Heart right ventricle (tissue), 16 donors: ENCODE results near the gene DISP3. TPM values are rescaled to one million over a fixed set of nuclear protein-coding genes. Genes with fewer than 3 reads are reported as not detected.

Experiments
- ATAC-seq, 8 donors: fragments of 200-7000 bp; cut with Tn5 transposase; one replicate each; pipeline ENCODE4 v1.9.1; 2020; ENCODE audit warnings: mild to moderate bottlenecking in 8 of 8, moderate library complexity in 8 of 8, moderate number of reproducible peaks in 1 of 8
- DNase-seq, 2 donors: peaks; one replicate each; pipeline ENCODE4 v3.0.0-alpha.2; 2020
- H3K27ac ChIP-seq, 10 donors: fragments of 200-600 bp; sonication (generic) in 2 of 10; one replicate each; pipeline versions ENCODE4 v1.5.0 to v1.8.0; 2020 to 2022; ENCODE audit warnings: mild to moderate bottlenecking in 3 of 10
- H3K27me3 ChIP-seq, 7 donors: fragments of 200-600 bp; one replicate each; pipeline ENCODE4 v1.8.0; 2021 to 2022; ENCODE audit warnings: mild to moderate bottlenecking in 2 of 7
- H3K36me3 ChIP-seq, 9 donors: fragments of 200-600 bp; sonication (generic) in 1 of 9; one replicate each; pipeline versions ENCODE4 v1.5.0 to v1.8.0; 2020 to 2022; ENCODE audit warnings: mild to moderate bottlenecking in 2 of 9
- H3K4me1 ChIP-seq, 9 donors: fragments of 200-600 bp; sonication (generic) in 1 of 9; one replicate each; pipeline versions ENCODE4 v1.5.0 to v1.8.0; 2020 to 2022; ENCODE audit warnings: mild to moderate bottlenecking in 4 of 9
- H3K4me3 ChIP-seq, 10 donors: fragments of 200-600 bp; sonication (generic) in 2 of 10; one replicate each; pipeline versions ENCODE4 v1.5.0 to v1.8.0; 2020 to 2022; ENCODE audit warnings: mild to moderate bottlenecking in 7 of 10, moderate library complexity in 2 of 10
- H3K9me3 ChIP-seq, 11 donors: fragments of 200-600 bp in 10 of 11; sonication (generic) in 2 of 11; one replicate each; pipeline versions ENCODE4 v1.5.0 to v1.8.0; 2013 to 2022; ENCODE audit warnings: mild to moderate bottlenecking in 2 of 11, control low read depth in 1 of 11, moderate library complexity in 1 of 11
- WGBS, 2 donors: extraction: QIAGEN DNeasy Blood & Tissue Kit; methylation state at CpG; one replicate each; pipeline ENCODE4 v1.1.7; 2013; ENCODE audit warnings: inconsistent platforms in 1 of 2; 5-methylcytosine and 5-hydroxymethylcytosine counted together
- intact Hi-C, 10 donors: fragments of 100-400 bp; cut with DNase I; formaldehyde crosslinking; loops; one replicate each; pipeline versions ENCODE4 v1.11.1 to v1.14.2; 2022
- polyA plus RNA-seq, 2 donors: library from polyadenylated mRNA; stranded (reverse); fragments of 200-250 nt; gene quantifications; one replicate each; pipeline ENCODE4 v1.2.3, GENCODE V29; 2013
- total RNA-seq, 10 donors: library from RNA; stranded (reverse); fragmentation: NEBNext Ultra II Directional in 3 of 10; extraction: Animal tissue kit (Norgen Biotek cat#: 25700) in 3 of 10; gene quantifications; one replicate each; pipeline versions ENCODE4 v1.2.1 to v1.2.4, GENCODE V29; 2021 to 2023
- TF ChIP-seq, protein P1 (sequence below), 9 donors: fragments of 200-600 bp; sonication (generic) in 2 of 9; IDR thresholded peaks; one replicate each; pipeline versions ENCODE4 v1.5.0 to v1.8.0; 2021 to 2022; ENCODE audit warnings: antibody characterized with exemption in 9 of 9, mild to moderate bottlenecking in 5 of 9, moderate library complexity in 1 of 9
- donor health status: Arrhythmogenic right ventricular cardiomyopathy.
- donor health status: ischemic (EF 13 %, LVEDD 7.1; RV severe dilation, severe dysfunction).
- donor health status: healthy with polysubstance abuse.
- donor health status: DM: no; HTN: yes; CAD: no.
- donor health status: DM: no; HTN: no; CAD: no.
- donor health status: ischemic (EF 25% LVEDD 6.9; RV normal size, moderate dysfunction).
- donor health status: ischemic (EF 25% LVEDD 5.7; RV mildly dilated, moderate dysfunction).
- donor health status: healthy.
- donor health status: DM: yes; HTN: yes; CAD: no.
- donor health status: Ischemic cardiomyopathy.
- donor health status: ischemic (EF 35%, LVEDD 5.7; RV mildly dilated, moderate dysfunction).
- donor health status: nonischemic (EF 11% LVEDD 7.7; RV severe dilation, severe dysfunction).
- donor health status: DM: yes; HTN: yes; CAD: no.
- donor health status: PGD.
- donor health status: ischemic (EF 29% LVEDD 5.4; RV normal size, mild dysfunction).
- donor health status: nonischemic (EF 23%, LVEDD 6.1; RV moderate dilation, normal function).

Gene DISP3
- total and polyA plus RNA-seq, 12 donors, result 0.05 to 0.22 (median 0.13) TPM; not detected in 5

DNA sequence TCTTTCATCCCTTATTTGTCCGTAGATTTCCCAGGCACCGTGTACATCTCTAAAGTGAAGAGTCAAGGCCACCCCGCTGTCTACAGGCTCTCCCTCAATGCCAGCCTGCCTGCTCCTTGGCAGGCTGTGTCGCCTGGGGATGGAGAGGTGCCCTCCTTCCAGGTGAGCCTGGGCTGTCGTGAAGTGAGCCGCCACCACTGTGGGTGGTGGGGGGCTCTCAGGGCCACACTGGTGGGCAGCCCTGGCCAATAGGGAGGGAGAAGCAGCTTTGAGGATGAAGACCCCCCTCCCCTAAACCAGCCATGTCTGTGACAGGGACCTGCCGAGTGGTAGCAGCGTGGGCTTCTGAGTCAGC, 46.2 kb downstream of the DISP3 start:
- H3K27ac ChIP-seq, result no peak overlapping the region
- peaks cover 0 to 5% (median 0%) of the 10 kb centered on the region in 7 donors for H3K27me3 ChIP-seq
- no peak for ATAC-seq
- no peak overlapping the region for H3K4me3 ChIP-seq
- no peaks in the 10 kb centered on the region for H3K36me3 ChIP-seq
- DNase-seq, result no peak
- WGBS, 2 donors, result 84 to 85% methylated on average over 8 of the region's 8 CpGs
- no peaks in the 10 kb centered on the region for H3K9me3 ChIP-seq
- no peaks in the 10 kb centered on the region for H3K4me1 ChIP-seq
- TF ChIP-seq, protein P1, sequence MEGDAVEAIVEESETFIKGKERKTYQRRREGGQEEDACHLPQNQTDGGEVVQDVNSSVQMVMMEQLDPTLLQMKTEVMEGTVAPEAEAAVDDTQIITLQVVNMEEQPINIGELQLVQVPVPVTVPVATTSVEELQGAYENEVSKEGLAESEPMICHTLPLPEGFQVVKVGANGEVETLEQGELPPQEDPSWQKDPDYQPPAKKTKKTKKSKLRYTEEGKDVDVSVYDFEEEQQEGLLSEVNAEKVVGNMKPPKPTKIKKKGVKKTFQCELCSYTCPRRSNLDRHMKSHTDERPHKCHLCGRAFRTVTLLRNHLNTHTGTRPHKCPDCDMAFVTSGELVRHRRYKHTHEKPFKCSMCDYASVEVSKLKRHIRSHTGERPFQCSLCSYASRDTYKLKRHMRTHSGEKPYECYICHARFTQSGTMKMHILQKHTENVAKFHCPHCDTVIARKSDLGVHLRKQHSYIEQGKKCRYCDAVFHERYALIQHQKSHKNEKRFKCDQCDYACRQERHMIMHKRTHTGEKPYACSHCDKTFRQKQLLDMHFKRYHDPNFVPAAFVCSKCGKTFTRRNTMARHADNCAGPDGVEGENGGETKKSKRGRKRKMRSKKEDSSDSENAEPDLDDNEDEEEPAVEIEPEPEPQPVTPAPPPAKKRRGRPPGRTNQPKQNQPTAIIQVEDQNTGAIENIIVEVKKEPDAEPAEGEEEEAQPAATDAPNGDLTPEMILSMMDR (IDR thresholded peaks at IDR 0.05), result no peak
- intact Hi-C loops, result no loop called here

DNA sequence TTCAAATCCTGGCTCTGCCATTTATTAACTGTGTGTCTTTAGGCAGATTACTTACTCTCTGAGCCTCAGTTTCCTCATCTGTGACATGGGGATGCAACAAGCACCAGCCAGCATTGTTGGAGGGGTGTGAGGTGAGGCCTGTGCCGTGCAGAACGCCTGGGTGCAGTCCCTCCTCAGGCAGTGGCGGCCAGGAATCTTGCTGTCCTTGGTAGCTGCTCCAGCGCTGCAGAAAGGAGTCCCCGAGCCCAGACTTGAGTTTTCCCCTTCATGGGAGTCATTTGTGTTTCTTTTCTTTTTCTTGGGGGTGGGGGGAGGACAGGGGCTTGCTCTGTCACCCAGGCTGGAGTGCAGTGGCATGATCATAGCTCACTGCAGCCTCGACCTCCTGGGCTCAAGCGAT, 46.6 kb downstream of the DISP3 start:
- intact Hi-C loops, result no loop called here
- WGBS, 2 donors, result 78 to 90% methylated on average over 7 of the region's 7 CpGs
- H3K9me3 ChIP-seq, result no peaks in the 10 kb centered on the region

DNA sequence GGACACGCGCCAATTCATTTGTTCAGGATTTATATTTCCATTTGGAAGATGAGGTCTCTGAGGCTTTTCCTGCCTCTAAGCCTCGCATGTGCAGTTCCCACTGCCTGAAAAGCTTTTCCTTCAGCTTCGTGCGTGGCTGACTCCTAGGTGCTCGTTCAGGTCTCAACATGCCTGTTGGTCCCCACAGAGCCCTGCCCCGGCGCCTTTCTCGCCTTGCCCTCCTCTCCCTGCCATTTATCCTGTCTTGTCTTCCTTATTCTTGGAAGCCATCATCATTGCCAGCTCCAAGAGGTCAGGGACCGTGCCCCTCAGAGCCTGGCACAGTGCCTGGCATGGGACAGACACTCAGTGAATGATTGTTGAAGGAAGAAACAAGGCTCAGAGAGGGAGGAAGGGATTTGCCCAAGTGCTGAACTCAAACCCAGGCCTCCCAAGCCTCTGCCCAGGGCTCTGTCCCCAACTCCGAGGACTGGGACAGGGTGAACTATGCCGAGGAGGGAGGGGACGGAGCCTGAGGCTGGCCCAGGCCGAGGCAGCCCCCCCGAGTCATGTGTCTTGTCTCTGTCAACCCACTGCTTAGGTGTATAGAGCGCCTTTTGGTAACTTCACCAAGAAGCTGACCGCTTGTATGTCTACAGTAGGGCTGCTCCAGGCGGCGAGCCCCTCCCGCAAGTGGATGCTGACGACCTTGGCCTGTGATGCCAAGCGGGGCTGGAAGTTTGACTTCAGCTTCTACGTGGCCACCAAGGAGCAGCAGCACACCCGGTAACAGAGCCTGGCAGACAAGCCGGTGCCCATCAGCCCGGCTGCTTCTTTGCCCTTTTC, 47.3 kb downstream of the DISP3 start:
- H3K36me3 ChIP-seq, result no peaks in the 10 kb centered on the region
- TF ChIP-seq, protein P1 (IDR thresholded peaks at IDR 0.05), result no peak
- no peak overlapping the region for H3K4me3 ChIP-seq
- H3K27ac ChIP-seq, result no peak overlapping the region
- DNase-seq (no peak), ATAC-seq (no peak)
- no peaks in the 10 kb centered on the region for H3K4me1 ChIP-seq
- no peaks in the 10 kb centered on the region for H3K9me3 ChIP-seq
- H3K27me3 ChIP-seq, result peaks cover 0 to 8% (median 0%) of the 10 kb centered on the region in 7 donors
- intact Hi-C loops, result no loop called here
- 84 to 85% methylated on average over 26 of the region's 26 CpGs for WGBS, 2 donors

More for the DNA sequence above, 46.6 kb downstream of the DISP3 start:
- H3K27me3 ChIP-seq, result peaks cover 0 to 6% (median 0%) of the 10 kb centered on the region in 7 donors
- no peak for DNase-seq
- H3K4me3 ChIP-seq, result no peak overlapping the region
- H3K4me1 ChIP-seq, result no peaks in the 10 kb centered on the region
- no peak overlapping the region for H3K27ac ChIP-seq
- TF ChIP-seq, protein P1 (IDR thresholded peaks at IDR 0.05), result no peak
- no peaks in the 10 kb centered on the region for H3K36me3 ChIP-seq
- ATAC-seq, result no peak

DNA sequence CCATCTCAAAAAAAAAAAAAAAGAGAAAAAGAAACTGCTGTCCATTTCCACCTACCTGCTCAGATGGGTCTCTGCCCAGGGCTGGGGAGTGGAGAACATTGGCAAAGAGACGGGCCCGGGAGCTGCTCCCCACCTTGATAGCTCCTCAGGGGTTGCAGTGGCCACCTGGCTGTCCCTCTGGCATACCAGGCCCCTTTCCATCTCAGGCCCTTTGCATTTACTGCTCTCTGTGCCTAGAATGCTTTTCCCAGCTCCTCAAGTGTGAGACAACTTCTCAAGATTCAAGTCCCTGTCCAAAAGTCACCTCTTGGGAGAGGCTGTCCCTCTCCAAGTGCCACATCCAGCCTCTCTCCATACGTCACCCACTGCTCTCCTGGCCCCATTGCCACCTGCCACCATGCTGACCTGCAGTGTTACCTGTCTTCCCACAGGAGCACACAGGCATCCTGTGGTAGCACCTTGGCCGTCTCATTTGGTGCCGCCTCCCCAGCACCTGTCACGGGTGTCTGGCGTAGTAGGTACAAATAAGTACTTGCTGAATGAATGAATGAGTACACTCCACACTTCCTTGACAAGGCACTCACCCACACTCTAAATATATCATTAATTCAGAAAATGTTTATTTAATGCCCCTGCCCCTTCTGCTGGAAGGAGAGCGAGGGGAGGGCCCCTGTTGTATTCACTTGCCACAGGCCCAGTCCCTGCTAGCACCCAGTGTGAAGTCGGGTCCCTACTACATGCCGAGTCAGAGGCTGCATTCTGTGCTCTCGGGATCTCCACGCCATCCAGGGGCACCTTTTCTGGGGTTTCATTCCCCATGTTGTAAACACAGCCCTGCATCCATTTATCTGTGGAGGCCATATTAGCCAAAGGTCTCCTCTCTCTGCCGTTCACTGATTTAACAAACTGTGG, 48.8 kb downstream of the DISP3 start:
- Histone ChIP-seq H3K4me3 (no peak overlapping the region), H3K9me3 (no peaks in the 10 kb centered on the region), H3K4me1 (no peaks in the 10 kb centered on the region), H3K27ac (no peak overlapping the region), H3K27me3 (peaks cover 0 to 16% (median 0%) of the 10 kb centered on the region in 7 donors), H3K36me3 (no peaks in the 10 kb centered on the region)
- TF ChIP-seq, protein P1 (IDR thresholded peaks at IDR 0.05), result no peak
- WGBS, 2 donors, result 86 to 89% methylated on average over 13 of the region's 13 CpGs
- ATAC-seq, result no peak
- intact Hi-C loops, result no loop called here
- no peak for DNase-seq
